Measurements from ENCODE around the gene CLC.
A peak's percentile ranks its signal among the peaks of the same experiment; 100 is the strongest.

The CLC gene

DNA sequence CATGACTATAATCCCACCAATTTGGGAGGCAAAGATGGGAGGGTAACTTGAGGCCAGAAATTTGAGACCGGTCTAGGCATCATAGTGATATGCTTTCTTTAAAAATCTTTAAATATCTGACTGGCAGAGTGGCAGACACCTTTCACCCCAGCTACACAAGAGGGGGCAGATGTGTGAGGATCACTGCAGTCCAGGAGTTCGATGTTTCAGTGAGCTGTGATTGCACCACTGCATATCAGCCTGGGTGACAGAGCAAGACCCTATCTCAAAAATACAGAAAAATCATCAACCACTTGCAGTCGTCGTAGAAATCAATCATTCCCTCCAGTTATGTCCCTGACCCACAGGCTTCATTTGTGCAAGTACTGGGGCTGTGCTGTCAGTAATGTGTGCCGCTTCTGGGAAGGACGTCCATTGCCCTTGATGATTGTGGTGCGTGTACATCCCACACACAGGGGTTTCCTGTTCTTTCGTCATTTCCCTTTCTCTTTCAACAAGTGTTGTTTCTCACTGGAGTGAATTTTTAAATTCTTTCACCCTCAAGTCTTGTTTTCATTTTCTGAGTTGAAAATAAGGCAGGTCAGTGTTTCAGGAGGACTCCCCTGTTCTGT is 32.1 kb downstream of the CLC start:
- no peak overlapping the region for H3K4me2 ChIP-seq (ENCODE audit: low read length)

DNA sequence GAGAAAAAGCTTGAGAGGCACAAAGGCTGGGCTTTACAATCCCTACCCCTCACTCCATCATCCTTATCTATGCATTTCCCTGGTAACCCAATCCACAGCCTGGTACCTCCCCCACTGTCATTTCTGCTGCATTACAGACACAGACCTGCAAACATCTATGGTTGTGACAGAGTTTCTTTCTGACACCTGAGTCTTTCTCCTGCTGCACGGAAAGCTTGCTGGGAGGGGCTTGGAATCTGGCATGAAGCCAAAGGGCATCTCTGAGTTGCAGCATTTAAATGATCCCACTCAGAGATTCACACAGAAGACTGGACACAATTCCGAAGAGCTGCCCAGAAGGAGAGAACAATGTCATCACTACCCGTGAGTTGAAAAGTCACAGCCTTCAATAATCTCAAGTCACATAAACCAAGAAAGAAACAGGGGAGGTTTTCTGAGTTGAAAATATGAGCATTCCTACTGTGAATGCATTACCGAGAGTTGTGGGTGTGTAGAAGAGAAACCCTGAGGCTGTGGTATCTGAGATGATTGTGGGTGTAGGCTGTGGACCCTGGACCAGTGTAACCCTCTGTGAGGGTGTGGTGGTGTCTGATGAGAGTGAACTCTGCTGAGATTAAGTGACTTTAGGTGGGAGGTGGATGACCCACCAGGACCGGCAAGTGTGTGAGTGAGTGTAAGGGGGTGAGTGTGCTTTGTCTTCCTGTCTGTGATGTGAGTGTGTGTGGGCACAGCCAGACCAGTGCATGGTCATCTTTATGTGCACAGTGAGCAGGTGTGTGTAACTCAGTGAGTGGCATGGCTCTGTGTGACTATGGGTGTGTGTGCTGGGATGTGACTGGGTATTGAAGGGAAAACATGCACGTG is 33.4 kb downstream of the CLC start, which contains the start of gene LGALS14:
TSS of gene LGALS14 (plus strand) at position 301 of the 864 bp plus-strand sequence. CDS start at position 349, 48 bp downstream.
- Histone ChIP-seq H3K27ac (ENCODE audit: low read depth, low read length) (no peak within 1 kb of the TSS), H3K4me1 (ENCODE audit: control insufficient read depth, low read length) (peaks cover 10% of the 10 kb centered on the region), H3K4me3 (ENCODE audit: low read length) (no peak within 1 kb of the TSS), H3K27me3 (ENCODE audit: control insufficient read depth, low read length) (no peaks in the 10 kb centered on the region; the same call in 1 of the 2 replicates), H3K4me2 (ENCODE audit: low read length) (no peak within 1 kb of the TSS), H3K79me2 (ENCODE audit: control insufficient read depth, low read length) (no peaks in the 10 kb centered on the region), H3F3A (ENCODE audit: control insufficient read depth, insufficient read depth) (no peaks in the 10 kb centered on the region), H3K36me3 (ENCODE audit: control insufficient read depth, low read length) (no peaks in the 10 kb centered on the region), H3K9me2 (replicated peaks; ENCODE audit: control insufficient read depth, low read length) (no peaks in the 10 kb centered on the region), H4K20me1 (ENCODE audit: control insufficient read depth, insufficient read depth, low read depth, low read length) (no peaks in the 10 kb centered on the region), H3K9me3 (ENCODE audit: control insufficient read depth, insufficient read depth, low read length) (no peaks in the 10 kb centered on the region)
- TF ChIP-seq, protein P1, sequence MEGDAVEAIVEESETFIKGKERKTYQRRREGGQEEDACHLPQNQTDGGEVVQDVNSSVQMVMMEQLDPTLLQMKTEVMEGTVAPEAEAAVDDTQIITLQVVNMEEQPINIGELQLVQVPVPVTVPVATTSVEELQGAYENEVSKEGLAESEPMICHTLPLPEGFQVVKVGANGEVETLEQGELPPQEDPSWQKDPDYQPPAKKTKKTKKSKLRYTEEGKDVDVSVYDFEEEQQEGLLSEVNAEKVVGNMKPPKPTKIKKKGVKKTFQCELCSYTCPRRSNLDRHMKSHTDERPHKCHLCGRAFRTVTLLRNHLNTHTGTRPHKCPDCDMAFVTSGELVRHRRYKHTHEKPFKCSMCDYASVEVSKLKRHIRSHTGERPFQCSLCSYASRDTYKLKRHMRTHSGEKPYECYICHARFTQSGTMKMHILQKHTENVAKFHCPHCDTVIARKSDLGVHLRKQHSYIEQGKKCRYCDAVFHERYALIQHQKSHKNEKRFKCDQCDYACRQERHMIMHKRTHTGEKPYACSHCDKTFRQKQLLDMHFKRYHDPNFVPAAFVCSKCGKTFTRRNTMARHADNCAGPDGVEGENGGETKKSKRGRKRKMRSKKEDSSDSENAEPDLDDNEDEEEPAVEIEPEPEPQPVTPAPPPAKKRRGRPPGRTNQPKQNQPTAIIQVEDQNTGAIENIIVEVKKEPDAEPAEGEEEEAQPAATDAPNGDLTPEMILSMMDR (IDR thresholded peaks at IDR 0.05; ENCODE audit: low read depth, low read length, poor library complexity, severe bottlenecking), result no peak
- TF ChIP-seq EZH2phosphoT487 (IDR thresholded peaks at IDR 0.05; ENCODE audit: borderline replicate concordance, low read length), result no peak

More for the DNA sequence above, 32.1 kb downstream of the CLC start:
- Histone ChIP-seq H3K79me2 (ENCODE audit: control insufficient read depth, low read length) (no peaks in the 10 kb centered on the region), H4K20me1 (ENCODE audit: control insufficient read depth, insufficient read depth, low read depth, low read length) (no peaks in the 10 kb centered on the region), H3K36me3 (ENCODE audit: control insufficient read depth, low read length) (no peaks in the 10 kb centered on the region), H3K27me3 (ENCODE audit: control insufficient read depth, low read length) (no peaks in the 10 kb centered on the region; the same call in 1 of the 2 replicates), H3K4me1 (ENCODE audit: control insufficient read depth, low read length) (peaks cover 10% of the 10 kb centered on the region), H3K27ac (ENCODE audit: low read depth, low read length) (no peak overlapping the region), H3F3A (ENCODE audit: control insufficient read depth, insufficient read depth) (no peaks in the 10 kb centered on the region), H3K9me3 (ENCODE audit: control insufficient read depth, insufficient read depth, low read length) (no peaks in the 10 kb centered on the region), H3K4me3 (ENCODE audit: low read length) (no peak overlapping the region), H3K9me2 (replicated peaks; ENCODE audit: control insufficient read depth, low read length) (no peaks in the 10 kb centered on the region)
- TF ChIP-seq, protein P1 (IDR thresholded peaks at IDR 0.05; ENCODE audit: low read depth, low read length, poor library complexity, severe bottlenecking), result no peak
- TF ChIP-seq EZH2phosphoT487 (IDR thresholded peaks at IDR 0.05; ENCODE audit: borderline replicate concordance, low read length), result no peak

DNA sequence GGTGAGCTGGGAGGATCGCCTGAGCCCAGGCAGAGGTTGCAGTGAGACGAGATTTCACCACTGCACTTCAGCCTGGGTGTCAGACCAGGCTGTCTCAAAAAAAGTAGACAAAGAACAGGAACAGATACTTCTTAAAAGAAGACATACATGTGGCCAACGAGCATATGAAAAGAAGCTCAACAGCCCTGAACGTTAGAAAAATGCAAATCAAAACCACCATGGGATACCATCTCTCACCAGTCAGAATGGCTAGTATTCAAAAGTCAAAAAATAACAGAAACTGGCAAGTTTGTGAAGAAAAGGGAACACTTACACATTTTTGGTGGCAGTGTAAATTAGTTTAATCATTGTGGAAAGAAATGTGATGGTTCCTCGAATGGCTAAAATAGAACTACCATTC is 36.5 kb downstream of the CLC start:
- Histone ChIP-seq H3K4me3 (ENCODE audit: low read length) (no peak overlapping the region), H3K27ac (ENCODE audit: low read depth, low read length) (no peak overlapping the region), H3K4me2 (ENCODE audit: low read length) (peak overlapping the region; percentile 23; the same call in 1 of the 2 replicates), H3F3A (ENCODE audit: control insufficient read depth, insufficient read depth) (no peaks in the 10 kb centered on the region), H3K36me3 (ENCODE audit: control insufficient read depth, low read length) (no peaks in the 10 kb centered on the region), H3K9me2 (replicated peaks; ENCODE audit: control insufficient read depth, low read length) (no peaks in the 10 kb centered on the region), H3K9me3 (ENCODE audit: control insufficient read depth, insufficient read depth, low read length) (no peaks in the 10 kb centered on the region), H3K79me2 (ENCODE audit: control insufficient read depth, low read length) (no peaks in the 10 kb centered on the region), H3K4me1 (ENCODE audit: control insufficient read depth, low read length) (peaks cover 10% of the 10 kb centered on the region), H4K20me1 (ENCODE audit: control insufficient read depth, insufficient read depth, low read depth, low read length) (no peaks in the 10 kb centered on the region), H3K27me3 (ENCODE audit: control insufficient read depth, low read length) (no peaks in the 10 kb centered on the region; the same call in 1 of the 2 replicates)
- TF ChIP-seq EZH2phosphoT487 (IDR thresholded peaks at IDR 0.05; ENCODE audit: borderline replicate concordance, low read length), result no peak
- TF ChIP-seq, protein P1 (IDR thresholded peaks at IDR 0.05; ENCODE audit: low read depth, low read length, poor library complexity, severe bottlenecking), result no peak
